Smooth muscle cell (in vitro differentiated cells): Measurements from ENCODE around the gene FAM89B. TPM values are rescaled to one million over a fixed set of nuclear protein-coding genes. Genes with fewer than 3 reads are reported as not detected.

Source experiments
- DNase-seq: peaks from one replicate; lab custom pipeline; 2025; ENCODE audit not compliant: unreplicated experiment; lab: John Stamatoyannopoulos, UW
- H2AFZ ChIP-seq: fragments of 200-600 bp; sonication (generic); 2 replicates; pipeline ENCODE4 v1.6.0; 2016; ENCODE audit warnings: antibody characterized with exemption, low read depth, mild to moderate bottlenecking
- H3F3A ChIP-seq: fragments of 200-600 bp; sonication (generic); 2 replicates; pipeline ENCODE4 v1.6.0; 2017; ENCODE audit warnings: antibody characterized with exemption, low read depth
- H3K27ac ChIP-seq: fragments of 200-600 bp; sonication (generic); 2 replicates; pipeline ENCODE4 v1.5.1; 2016; ENCODE audit warnings: low read depth, mild to moderate bottlenecking
- H3K27me3 ChIP-seq: fragments of 200-600 bp; sonication (generic); 2 replicates; pipeline ENCODE4 v1.6.1; 2016; ENCODE audit warnings: low read depth, mild to moderate bottlenecking
- H3K36me3 ChIP-seq: fragments of 200-600 bp; sonication (generic); 2 replicates; pipeline ENCODE4 v1.5.1; 2016; ENCODE audit warnings: low read depth
- H3K4me1 ChIP-seq: fragments of 200-600 bp; sonication (generic); 2 replicates; pipeline ENCODE4 v1.5.1; 2016; ENCODE audit warnings: low read depth
- H3K4me2 ChIP-seq: fragments of 200-600 bp; sonication (generic); 2 replicates; pipeline ENCODE4 v1.6.0; 2016; ENCODE audit warnings: mild to moderate bottlenecking
- H3K4me3 ChIP-seq: fragments of 200-600 bp; sonication (generic); 2 replicates; pipeline ENCODE4 v1.5.1; 2016; ENCODE audit warnings: mild to moderate bottlenecking
- H3K79me2 ChIP-seq: fragments of 200-600 bp; sonication (generic); 2 replicates; pipeline ENCODE4 v1.6.0; 2016; ENCODE audit warnings: low read depth, mild to moderate bottlenecking
- H3K9ac ChIP-seq: fragments of 200-600 bp; sonication (generic); 2 replicates; pipeline ENCODE4 v1.6.0; 2016; ENCODE audit warnings: low read depth
- H3K9me3 ChIP-seq: fragments of 200-600 bp; sonication (generic); replicated peaks from 2 replicates; pipeline ENCODE4 v1.5.1; 2016; ENCODE audit warnings: low read depth
- H4K20me1 ChIP-seq: fragments of 200-600 bp; sonication (generic); 2 replicates; pipeline ENCODE4 v1.6.0; 2016; ENCODE audit warnings: low read depth
- CTCF ChIP-seq: fragments of 200-600 bp; sonication (generic); IDR thresholded peaks from 2 replicates; pipeline ENCODE4 v1.5.1; 2017; ENCODE audit warnings: borderline replicate concordance, mild to moderate bottlenecking, antibody characterized with exemption; ENCODE audit not compliant: insufficient read depth, poor library complexity, severe bottlenecking
- WGBS: methylation state at CpG from one replicate; pipeline ENCODE4 v1.1.7; 2016; ENCODE audit warnings: low lambda C conversion rate; 5-methylcytosine and 5-hydroxymethylcytosine counted together
- polyA plus RNA-seq: library from polyadenylated mRNA; unstranded; fragments of >200 nt; fragmentation: Nextera tagmentation; extraction: Ambion mirVana; gene quantifications from 2 replicates; pipeline ENCODE4 v1.2.1, GENCODE V29; 2016
- total RNA-seq: library from RNA; depleted of rRNA; stranded (reverse); fragments of >200 nt; gene quantifications from 2 replicates; pipeline ENCODE4 v1.2.3, GENCODE V29; 2014

Gene FAM89B
- total and polyA plus RNA-seq, 2 experiments from 2014 or later: 63.9 to 174 TPM

- Histone ChIP-seq H3K9ac (peak overlapping the region; percentile 92), H3F3A (peaks cover 23% of the 10 kb centered on the region), H3K27me3 (no peaks in the 10 kb centered on the region), H3K4me2 (peak overlapping the region; percentile 87), H3K79me2 (peaks cover 52% of the 10 kb centered on the region), H3K27ac (peak overlapping the region; percentile 89), H3K4me3 (peak overlapping the region; percentile 90), H3K36me3 (no peaks in the 10 kb centered on the region), H3K4me1 (peaks cover 32% of the 10 kb centered on the region), H3K9me3 (no peaks in the 10 kb centered on the region), H4K20me1 (peaks cover 16% of the 10 kb centered on the region), H2AFZ (no peak overlapping the region)
- no peak for TF ChIP-seq CTCF
- DNase-seq: no peak
- 91% methylated on average over 9 of the region's 9 CpGs for WGBS
Measured at GRCh38 chr11:65571420-65571819, 918 bp upstream of the FAM89B start.

- Histone ChIP-seq H3K36me3 (no peaks in the 10 kb centered on the region), H4K20me1 (peaks cover 16% of the 10 kb centered on the region), H3K27ac (peak overlapping the region; percentile 89), H3K9me3 (no peaks in the 10 kb centered on the region), H3K4me1 (peaks cover 33% of the 10 kb centered on the region), H2AFZ (no peak overlapping the region), H3K79me2 (peaks cover 47% of the 10 kb centered on the region), H3F3A (peaks cover 24% of the 10 kb centered on the region), H3K27me3 (no peaks in the 10 kb centered on the region), H3K9ac (peak overlapping the region; percentile 42), H3K4me2 (peak overlapping the region; percentile 87), H3K4me3 (peak overlapping the region; percentile 90)
- no peak for DNase-seq
- peak; percentile 33 for TF ChIP-seq CTCF
- 14% methylated on average over 6 of the region's 11 CpGs for WGBS
Measured at GRCh38 chr11:65571940-65572339, 398 bp upstream of the FAM89B start.

GRCh38 chr11:65573391-65574079 is 1.2 kb downstream of the FAM89B start:
- H3K4me1 ChIP-seq: peaks cover 33% of the 10 kb centered on the region
- WGBS: 82% methylated on average over 21 of the region's 22 CpGs

More at GRCh38 chr11:65573391-65574079, 1.2 kb downstream of the FAM89B start:
- Histone ChIP-seq H3K79me2 (peaks cover 33% of the 10 kb centered on the region), H3K4me2 (peak overlapping the region; percentile 87), H3K4me3 (peak overlapping the region; percentile 90), H3K9me3 (no peaks in the 10 kb centered on the region), H3K27ac (peak overlapping the region; percentile 60), H3F3A (peaks cover 24% of the 10 kb centered on the region), H4K20me1 (peaks cover 23% of the 10 kb centered on the region), H2AFZ (no peak overlapping the region), H3K27me3 (no peaks in the 10 kb centered on the region), H3K36me3 (no peaks in the 10 kb centered on the region), H3K9ac (no peak overlapping the region)
- TF ChIP-seq CTCF: no peak
- no peak for DNase-seq
